ENCODE results near the gene SLC6A13. TPM values are rescaled to one million over a fixed set of nuclear protein-coding genes. Genes with fewer than 3 reads are reported as not detected.
A peak's percentile ranks its signal among the peaks of the same experiment; 100 is the strongest.
"Not testable (repeated sequence)": the region's sequence is repeated elsewhere in the genome, so short reads cannot be mapped to it uniquely, and the experiment has no call there.

Gene SLC6A13
- total and polyA plus RNA-seq, 8 donors = not detected

- peaks cover 0 to 73% (median 34%) of the 10 kb centered on the region in 3 donors for H3K27me3 ChIP-seq
- H3K36me3 ChIP-seq = no peaks in the 10 kb centered on the region
- no peak for TF ChIP-seq EP300 (IDR thresholded peaks at IDR 0.05)
- no peak for TF ChIP-seq POLR2A (IDR thresholded peaks at IDR 0.05)
- TF ChIP-seq, protein P1, sequence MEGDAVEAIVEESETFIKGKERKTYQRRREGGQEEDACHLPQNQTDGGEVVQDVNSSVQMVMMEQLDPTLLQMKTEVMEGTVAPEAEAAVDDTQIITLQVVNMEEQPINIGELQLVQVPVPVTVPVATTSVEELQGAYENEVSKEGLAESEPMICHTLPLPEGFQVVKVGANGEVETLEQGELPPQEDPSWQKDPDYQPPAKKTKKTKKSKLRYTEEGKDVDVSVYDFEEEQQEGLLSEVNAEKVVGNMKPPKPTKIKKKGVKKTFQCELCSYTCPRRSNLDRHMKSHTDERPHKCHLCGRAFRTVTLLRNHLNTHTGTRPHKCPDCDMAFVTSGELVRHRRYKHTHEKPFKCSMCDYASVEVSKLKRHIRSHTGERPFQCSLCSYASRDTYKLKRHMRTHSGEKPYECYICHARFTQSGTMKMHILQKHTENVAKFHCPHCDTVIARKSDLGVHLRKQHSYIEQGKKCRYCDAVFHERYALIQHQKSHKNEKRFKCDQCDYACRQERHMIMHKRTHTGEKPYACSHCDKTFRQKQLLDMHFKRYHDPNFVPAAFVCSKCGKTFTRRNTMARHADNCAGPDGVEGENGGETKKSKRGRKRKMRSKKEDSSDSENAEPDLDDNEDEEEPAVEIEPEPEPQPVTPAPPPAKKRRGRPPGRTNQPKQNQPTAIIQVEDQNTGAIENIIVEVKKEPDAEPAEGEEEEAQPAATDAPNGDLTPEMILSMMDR (IDR thresholded peaks at IDR 0.05) = no peak
- TF ChIP-seq POLR2AphosphoS5 (IDR thresholded peaks at IDR 0.05) = no peak
- DNase-seq = no peak
- H3K4me1 ChIP-seq = peaks cover 0 to 17% (median 14%) of the 10 kb centered on the region in 4 donors
- H3K9me3 ChIP-seq = no peaks in the 10 kb centered on the region
- H3K27ac ChIP-seq = no peak overlapping the region
- H3K4me3 ChIP-seq = no peak overlapping the region
- 62 to 69% (median 66%) methylated on average over 3 of the region's 3 CpGs for WGBS, 5 donors
- intact Hi-C loops (cut with DNase I; ENCODE audit: low total_unique reads) = no loop called here
These were observed 71.1 kb downstream of the SLC6A13 start for GRCh38 chr12:191541-191940.

GRCh38 chr12:190881-191280, 71.8 kb downstream of the SLC6A13 start:
- H3K9me3 ChIP-seq = no peaks in the 10 kb centered on the region
- TF ChIP-seq, protein P1 (IDR thresholded peaks at IDR 0.05) = no peak
- no peak for TF ChIP-seq POLR2AphosphoS5 (IDR thresholded peaks at IDR 0.05)
- TF ChIP-seq EP300 (IDR thresholded peaks at IDR 0.05) = no peak
- TF ChIP-seq POLR2A (IDR thresholded peaks at IDR 0.05) = no peak
- H3K4me1 ChIP-seq = peaks cover 0 to 17% (median 14%) of the 10 kb centered on the region in 4 donors
- 82 to 90% (median 87%) methylated on average over 7 to 8 of the region's 8 CpGs for WGBS, 5 donors
- H3K27ac ChIP-seq = no peak overlapping the region
- no peak overlapping the region for H3K4me3 ChIP-seq
- H3K36me3 ChIP-seq = no peaks in the 10 kb centered on the region
- intact Hi-C loops (cut with DNase I; ENCODE audit: low total_unique reads) = no loop called here
- H3K27me3 ChIP-seq = peaks cover 0 to 66% (median 34%) of the 10 kb centered on the region in 3 donors
- DNase-seq = no peak

DNA sequence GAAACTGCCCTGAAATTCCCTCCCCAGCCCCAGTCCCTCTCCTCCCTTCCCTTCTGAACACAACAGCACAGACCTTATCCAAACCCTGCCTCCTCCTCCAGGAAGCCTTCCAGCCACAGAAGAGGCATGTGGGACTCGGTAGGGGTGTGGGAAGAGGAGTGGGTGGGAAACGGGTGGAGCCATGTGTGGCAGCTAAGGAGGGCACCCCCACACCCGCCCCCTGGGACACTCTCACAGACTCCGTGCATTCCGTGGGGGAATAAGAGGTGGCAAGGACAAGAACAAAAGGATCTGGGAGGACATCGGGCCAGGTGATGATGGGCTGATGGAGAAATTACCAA, 73.0 kb downstream of the SLC6A13 start:
- intact Hi-C loops (cut with DNase I; ENCODE audit: low total_unique reads) = no loop called here
- no peaks in the 10 kb centered on the region for H3K9me3 ChIP-seq
- peaks cover 0 to 17% (median 14%) of the 10 kb centered on the region in 4 donors for H3K4me1 ChIP-seq
- WGBS, 5 donors = 71 to 78% (median 75%) methylated on average over 6 of the region's 6 CpGs
- no peak overlapping the region for H3K27ac ChIP-seq
- peaks cover 0 to 53% (median 26%) of the 10 kb centered on the region in 3 donors for H3K27me3 ChIP-seq
- H3K4me3 ChIP-seq = peak overlapping the region in 2 of 4 donors; percentile 40 to 66
- TF ChIP-seq, protein P1 (IDR thresholded peaks at IDR 0.05) = no peak
- TF ChIP-seq POLR2AphosphoS5 (IDR thresholded peaks at IDR 0.05) (no peak), POLR2A (IDR thresholded peaks at IDR 0.05) (no peak), EP300 (IDR thresholded peaks at IDR 0.05) (no peak)
- DNase-seq = no peak
- no peaks in the 10 kb centered on the region for H3K36me3 ChIP-seq

- peak; percentile 57 to 91 for DNase-seq
- TF ChIP-seq, protein P1 (IDR thresholded peaks at IDR 0.05) = peak in 5 of 7 experiments; percentile 22 to 80 (median 77)
- no peak for TF ChIP-seq POLR2AphosphoS5 (IDR thresholded peaks at IDR 0.05)
- Histone ChIP-seq H3K27me3 (peaks cover 0 to 48% (median 22%) of the 10 kb centered on the region in 3 donors), H3K4me3 (peak overlapping the region; percentile 40 to 66 (median 46)), H3K4me1 (peaks cover 0 to 17% (median 14%) of the 10 kb centered on the region in 4 donors), H3K27ac (peak overlapping the region in 1 of 5 donors; percentile 9), H3K9me3 (no peaks in the 10 kb centered on the region), H3K36me3 (no peaks in the 10 kb centered on the region)
- intact Hi-C loops (cut with DNase I; ENCODE audit: low total_unique reads) = no loop called here
- WGBS, 5 donors = 3 to 9% (median 7%) methylated on average over 26 to 52 of the region's 52 CpGs
These were observed 73.6 kb downstream of the SLC6A13 start for GRCh38 chr12:188910-189621.

DNA sequence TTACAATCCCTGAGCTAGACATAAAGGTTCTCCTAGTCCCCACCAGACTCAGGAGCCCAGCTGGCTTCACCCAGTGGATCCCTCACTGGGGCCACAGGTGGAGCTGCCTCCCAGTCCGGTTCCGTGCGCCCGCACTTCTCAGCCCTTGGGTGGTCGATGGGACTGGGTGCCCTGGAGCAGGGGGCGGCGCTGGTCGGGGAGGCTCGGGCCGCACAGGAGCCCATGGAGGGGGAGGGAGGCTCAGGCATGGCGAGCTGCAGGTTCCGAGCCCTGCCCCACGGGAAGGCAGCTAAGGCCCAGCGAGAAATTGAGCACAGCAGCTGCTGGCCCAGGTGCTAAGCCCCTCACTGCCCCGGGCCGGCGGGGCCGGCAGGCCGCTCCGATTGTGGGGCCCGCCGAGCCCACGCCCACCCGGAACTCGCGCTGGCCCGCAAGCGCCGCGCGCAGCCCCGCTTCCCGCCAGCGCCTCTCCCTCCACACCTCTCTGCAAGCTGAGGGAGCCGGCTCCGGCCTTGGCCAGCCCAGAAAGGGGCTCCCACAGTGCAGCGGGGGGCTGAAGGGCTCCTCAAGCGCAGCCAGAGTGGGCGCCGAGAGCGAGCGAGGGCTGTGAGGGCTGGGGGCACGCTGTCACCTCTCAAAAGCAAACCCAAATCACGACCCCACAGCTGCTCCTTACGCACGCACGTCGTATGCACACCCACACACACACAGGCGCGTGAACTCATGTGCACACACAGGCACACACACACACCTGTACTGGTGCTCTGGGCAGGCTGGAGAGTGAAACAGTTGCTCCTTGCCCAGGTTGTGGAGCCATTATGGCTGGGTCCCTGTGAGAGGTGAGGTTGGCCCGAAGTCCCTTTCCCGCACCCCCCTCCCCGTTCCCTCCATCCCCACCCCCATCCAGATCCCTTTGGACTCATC, 74.4 kb downstream of the SLC6A13 start:
- DNase-seq; intact Hi-C loops (cut with DNase I; ENCODE audit: low total_unique reads); H3K36me3 ChIP-seq; H3K9me3 ChIP-seq: not testable (repeated sequence)
- peak overlapping the region; percentile 40 to 66 (median 46) for H3K4me3 ChIP-seq
- H3K27me3 ChIP-seq = peaks cover 0 to 40% (median 17%) of the 10 kb centered on the region in 3 donors
- peaks cover 0 to 17% (median 14%) of the 10 kb centered on the region in 4 donors for H3K4me1 ChIP-seq
- 52 to 72% (median 67%) methylated on average over 8 to 53 of the region's 53 CpGs for WGBS, 5 donors
- peak overlapping the region in 1 of 5 donors; percentile 9 for H3K27ac ChIP-seq
